SK-N-SH (cell line): ENCODE results near the gene GALNS. TPM values are rescaled to one million over a fixed set of nuclear protein-coding genes. Genes with fewer than 3 reads are reported as not detected.

ENCODE experiments used
- CTCF ChIA-PET: fragments of 300-600, 350-600 bp; formaldehyde crosslinking; extraction: SDS; loops from one replicate; lab custom pipeline; 2021; lab: Yijun Ruan, JAX
- POLR2A ChIA-PET: fragments of 350-600 bp; sonication (Branson Sonifier 250); formaldehyde crosslinking; extraction: SDS; loops from one replicate; lab custom pipeline; 2020; ENCODE audit warnings: antibody characterized with exemption, inconsistent platforms; lab: Yijun Ruan, JAX
- DNase-seq: peaks from one replicate; pipeline ENCODE4 v3.0.0; 2012
- H2AFZ ChIP-seq: fragments of 200-600 bp; sonication (generic); 2 replicates; pipeline ENCODE4 v1.8.1; 2016; ENCODE audit warnings: antibody characterized with exemption, mild to moderate bottlenecking, low read depth
- H3F3A ChIP-seq: fragments of 200-600 bp; sonication (generic); replicated peaks from 2 replicates; pipeline ENCODE3; 2016; ENCODE audit warnings: antibody characterized with exemption, mild to moderate bottlenecking; ENCODE audit not compliant: insufficient read depth
- H3K27ac ChIP-seq, 2 experiments: fragments of 200-500 bp in 1 of 2; fragments of 200-600 bp in 1 of 2; sonication (Bioruptor generic) in 1 of 2; sonication (generic), shearing (Covaris generic) in 1 of 2; 2 replicates each; pipeline versions ENCODE4 v1.5.1 to v1.6.1; 2014 to 2016; ENCODE audit warnings: low read depth in 2 of 2, inconsistent platforms in 1 of 2, low read length in 1 of 2, mild to moderate bottlenecking in 1 of 2, mixed read lengths in 1 of 2
- H3K27me3 ChIP-seq: fragments of 200-600 bp; sonication (generic), shearing (Covaris generic); 2 replicates; pipeline ENCODE4 v1.6.1; 2016; ENCODE audit warnings: mixed run types; ENCODE audit not compliant: insufficient read depth
- H3K36me3 ChIP-seq, 2 experiments: fragments of 200-500 bp in 1 of 2; fragments of 200-600 bp in 1 of 2; sonication (Bioruptor generic) in 1 of 2; sonication (generic) in 1 of 2; replicated peaks in 1 of 2; 2 replicates each; pipeline versions ENCODE3 to v1.5.1; 2014 to 2016; ENCODE audit warnings: low read length in 1 of 2, mild to moderate bottlenecking in 1 of 2; ENCODE audit not compliant: insufficient read depth in 2 of 2, control insufficient read depth in 1 of 2
- H3K4me1 ChIP-seq, 2 experiments: fragments of 200-500 bp in 1 of 2; fragments of 200-600 bp in 1 of 2; sonication (Bioruptor generic) in 1 of 2; sonication (generic), shearing (Covaris generic) in 1 of 2; 2 replicates each; pipeline versions ENCODE4 v1.5.1 to v1.6.1; 2014 to 2016; ENCODE audit warnings: low read depth in 1 of 2, low read length in 1 of 2, mixed run types in 1 of 2; ENCODE audit not compliant: insufficient read depth in 2 of 2, control insufficient read depth in 1 of 2
- H3K4me2 ChIP-seq: fragments of 200-600 bp; sonication (generic), shearing (Covaris generic); 2 replicates; pipeline ENCODE4 v1.6.1; 2017; ENCODE audit warnings: mixed run types
- H3K4me3 ChIP-seq, 2 experiments: fragments of 200-500 bp in 1 of 2; fragments of 200-600 bp in 1 of 2; sonication (Bioruptor generic) in 1 of 2; sonication (generic), shearing (Covaris generic) in 1 of 2; 2 replicates each; pipeline versions ENCODE4 v1.5.1 to v1.8.1; 2014 to 2016; ENCODE audit warnings: low read depth in 2 of 2, inconsistent platforms in 1 of 2, low read length in 1 of 2, mild to moderate bottlenecking in 1 of 2, mixed read lengths in 1 of 2, moderate library complexity in 1 of 2
- H3K79me2 ChIP-seq: fragments of 200-600 bp; sonication (generic); 2 replicates; pipeline ENCODE4 v1.8.1; 2017; ENCODE audit warnings: mild to moderate bottlenecking; ENCODE audit not compliant: insufficient read depth
- H3K9ac ChIP-seq: fragments of 200-600 bp; sonication (generic); 2 replicates; pipeline ENCODE4 v1.6.1; 2017; ENCODE audit warnings: mixed run types
- H3K9me2 ChIP-seq: fragments of 200-600 bp; sonication (generic); 2 replicates; pipeline ENCODE4 v1.6.1; 2017; ENCODE audit warnings: mixed run types
- H3K9me3 ChIP-seq: fragments of 200-600 bp; sonication (generic); 2 replicates; pipeline ENCODE4 v1.6.1; 2017; ENCODE audit warnings: mixed run types, mild to moderate bottlenecking, moderate library complexity
- H4K20me1 ChIP-seq: fragments of 200-600 bp; sonication (generic); 2 replicates; pipeline ENCODE4 v1.6.1; 2017; ENCODE audit warnings: mild to moderate bottlenecking, mixed run types; ENCODE audit not compliant: insufficient read depth
- CHD2 ChIP-seq: fragments of 150-350 bp; IDR thresholded peaks from 2 replicates; pipeline ENCODE4 v1.6.1; 2018; ENCODE audit warnings: low read length; ENCODE audit not compliant: partially characterized antibody
- CTCF ChIP-seq: fragments of 200-600 bp; sonication (generic); IDR thresholded peaks from 2 replicates; pipeline ENCODE4 v1.6.1; 2017; ENCODE audit warnings: antibody characterized with exemption, mild to moderate bottlenecking, moderate library complexity
- ELF1 ChIP-seq: IDR thresholded peaks from 2 replicates; pipeline ENCODE4 v1.4.0; 2012
- EZH2phosphoT487 ChIP-seq: fragments of 200-600 bp; sonication (generic); IDR thresholded peaks from 2 replicates; pipeline ENCODE4 v1.6.1; 2017; ENCODE audit warnings: low read depth, mixed run types, mild to moderate bottlenecking, antibody characterized with exemption, moderate library complexity, borderline replicate concordance
- FOSL2 ChIP-seq: IDR thresholded peaks from 2 replicates; pipeline ENCODE4 v1.4.0; 2012; ENCODE audit warnings: low read depth, mild to moderate bottlenecking, moderate library complexity, borderline replicate concordance
- FOXJ3 ChIP-seq: sonication (generic); formaldehyde crosslinking; IDR thresholded peaks from 2 replicates; pipeline ENCODE4 v1.5.1; 2020; ENCODE audit warnings: mild to moderate bottlenecking, missing genetic modification reagents
- FOXM1 ChIP-seq: IDR thresholded peaks from 2 replicates; pipeline ENCODE4 v1.4.0; 2012; ENCODE audit warnings: low read depth, mild to moderate bottlenecking
- GABPA ChIP-seq: IDR thresholded peaks from 2 replicates; pipeline ENCODE4 v1.4.0; 2012; ENCODE audit warnings: low read depth, mild to moderate bottlenecking
- GATA2 ChIP-seq: sonication (generic); formaldehyde crosslinking; IDR thresholded peaks from 2 replicates; pipeline ENCODE4 v1.5.0; 2020; ENCODE audit warnings: mild to moderate bottlenecking, missing genetic modification reagents
- MXI1 ChIP-seq: IDR thresholded peaks from 2 replicates; pipeline ENCODE4 v1.6.1; 2012; ENCODE audit warnings: mild to moderate bottlenecking, low read depth, low read length, improper control_type of control experiment
- NRF1 ChIP-seq: IDR thresholded peaks from 2 replicates; pipeline ENCODE4 v1.6.1; 2012; ENCODE audit warnings: low read depth, mild to moderate bottlenecking, low read length
- PBX3 ChIP-seq: IDR thresholded peaks from 2 replicates; pipeline ENCODE4; 2012
- POLR2AphosphoS5 ChIP-seq: IDR thresholded peaks from 2 replicates; pipeline ENCODE4 v1.6.1; 2012; ENCODE audit warnings: low read depth, low read length
- RAD21 ChIP-seq: IDR thresholded peaks from 2 replicates; pipeline ENCODE4 v1.6.1; 2012; ENCODE audit warnings: mild to moderate bottlenecking, low read length
- SIN3A ChIP-seq: IDR thresholded peaks from 2 replicates; pipeline ENCODE4 v1.6.1; 2012; ENCODE audit warnings: low read depth, mild to moderate bottlenecking, low read length, moderate library complexity, borderline replicate concordance
- TAF1 ChIP-seq: IDR thresholded peaks from 2 replicates; pipeline ENCODE4 v1.6.1; 2012; ENCODE audit warnings: low read depth, mild to moderate bottlenecking, low read length, moderate library complexity, borderline replicate concordance
- TEAD4 ChIP-seq: IDR thresholded peaks from 2 replicates; pipeline ENCODE4 v1.4.0; 2012; ENCODE audit warnings: mild to moderate bottlenecking, borderline replicate concordance; ENCODE audit not compliant: insufficient read depth
- YY1 ChIP-seq: IDR thresholded peaks from 2 replicates; pipeline ENCODE4 v1.4.0; 2012; ENCODE audit warnings: low read depth, mild to moderate bottlenecking
- WGBS: methylation state at CpG from one replicate; pipeline ENCODE4 v1.1.6; 2017; ENCODE audit warnings: low lambda C conversion rate; 5-methylcytosine and 5-hydroxymethylcytosine counted together
- polyA plus RNA-seq, 3 experiments: library from polyadenylated mRNA; depleted of rRNA; stranded (reverse); fragments of >200 nt; gene quantifications; 2 replicates each; pipeline ENCODE4 v1.2.3, GENCODE V29; 2012
- TF ChIP-seq, protein P1 (sequence below): IDR thresholded peaks from 2 replicates; pipeline ENCODE4 v1.6.1; 2012; ENCODE audit warnings: mild to moderate bottlenecking, low read depth, low read length, moderate library complexity
- TF ChIP-seq, protein P2 (sequence below): IDR thresholded peaks from 2 replicates; pipeline ENCODE4 v1.4.0; 2012; ENCODE audit warnings: low read depth
- TF ChIP-seq, protein P3 (sequence below): IDR thresholded peaks from 2 replicates; pipeline ENCODE4 v1.4.0; 2012; ENCODE audit warnings: low read depth, borderline replicate concordance
- TF ChIP-seq, protein P4 (sequence below): fragments of 150-350 bp; IDR thresholded peaks from 2 replicates; pipeline ENCODE4 v1.6.1; 2017; ENCODE audit warnings: antibody characterized with exemption, low read length, low read depth, borderline replicate concordance

The GALNS gene
- polyA plus RNA-seq, 1 of the 3 experiments (the other 2 are of a cell fraction) = 16.5 TPM

DNA sequence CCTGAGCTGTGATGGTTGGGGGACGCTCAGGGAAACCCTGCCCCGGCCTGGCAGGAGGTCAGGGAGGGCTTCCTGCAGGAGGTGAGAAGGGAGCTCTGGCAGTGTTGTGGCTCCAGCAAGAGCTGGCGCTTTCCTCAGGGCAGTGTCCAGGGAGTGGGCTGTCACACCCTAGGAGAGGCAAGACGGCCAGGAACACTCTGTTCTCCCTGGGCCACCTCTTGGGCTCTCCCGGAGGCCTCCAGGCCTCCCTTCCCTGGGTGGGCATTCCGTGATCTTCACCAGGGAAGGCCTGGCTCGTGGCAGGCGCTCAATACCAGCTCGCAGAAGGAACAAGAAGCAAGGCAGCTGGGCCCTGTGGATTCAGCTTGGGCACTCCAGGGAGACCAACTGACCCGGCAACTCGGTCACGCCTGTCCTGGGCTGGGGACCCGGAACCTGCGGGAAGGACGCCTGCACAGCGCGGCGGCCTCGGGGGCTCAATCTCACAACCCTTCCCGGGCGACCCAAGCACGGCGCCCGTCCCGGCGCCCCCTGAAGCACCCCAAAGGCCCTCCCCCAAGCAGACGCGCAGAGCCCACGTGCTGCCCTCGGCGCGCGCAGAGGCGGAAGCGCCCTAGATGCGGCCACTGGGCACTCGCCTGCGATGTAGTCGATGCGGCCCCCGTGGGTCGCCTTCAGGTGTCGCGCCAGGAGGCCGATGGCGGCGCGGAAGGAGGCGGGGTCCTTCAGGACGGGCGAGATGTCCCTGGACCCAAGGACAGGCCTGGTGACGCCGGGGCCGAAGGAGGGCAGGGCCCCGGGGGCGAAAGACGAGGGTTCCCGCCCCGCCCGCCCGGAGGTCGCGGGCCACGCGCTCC is 45.6 kb downstream of the GALNS start:
- TF ChIP-seq MXI1 (peak; percentile 89), FOXJ3 (CRISPR knock-in tag) (no peak), GABPA (no peak), YY1 (peak; percentile 11; the same call in 1 of the 2 replicates), FOXM1 (no peak), TEAD4 (no peak), RAD21 (no peak), PBX3 (no peak; the same call in 1 of the 2 replicates), NRF1 (peak; percentile 68), CHD2 (peak; percentile 16), ELF1 (peak; percentile 97), CTCF (no peak), EZH2phosphoT487 (no peak), FOSL2 (no peak; the same call in 1 of the 2 replicates), SIN3A (no peak), TAF1 (peak; percentile 52), GATA2 (CRISPR knock-in tag) (no peak), POLR2AphosphoS5 (peak; percentile 64)
- TF ChIP-seq, protein P1, sequence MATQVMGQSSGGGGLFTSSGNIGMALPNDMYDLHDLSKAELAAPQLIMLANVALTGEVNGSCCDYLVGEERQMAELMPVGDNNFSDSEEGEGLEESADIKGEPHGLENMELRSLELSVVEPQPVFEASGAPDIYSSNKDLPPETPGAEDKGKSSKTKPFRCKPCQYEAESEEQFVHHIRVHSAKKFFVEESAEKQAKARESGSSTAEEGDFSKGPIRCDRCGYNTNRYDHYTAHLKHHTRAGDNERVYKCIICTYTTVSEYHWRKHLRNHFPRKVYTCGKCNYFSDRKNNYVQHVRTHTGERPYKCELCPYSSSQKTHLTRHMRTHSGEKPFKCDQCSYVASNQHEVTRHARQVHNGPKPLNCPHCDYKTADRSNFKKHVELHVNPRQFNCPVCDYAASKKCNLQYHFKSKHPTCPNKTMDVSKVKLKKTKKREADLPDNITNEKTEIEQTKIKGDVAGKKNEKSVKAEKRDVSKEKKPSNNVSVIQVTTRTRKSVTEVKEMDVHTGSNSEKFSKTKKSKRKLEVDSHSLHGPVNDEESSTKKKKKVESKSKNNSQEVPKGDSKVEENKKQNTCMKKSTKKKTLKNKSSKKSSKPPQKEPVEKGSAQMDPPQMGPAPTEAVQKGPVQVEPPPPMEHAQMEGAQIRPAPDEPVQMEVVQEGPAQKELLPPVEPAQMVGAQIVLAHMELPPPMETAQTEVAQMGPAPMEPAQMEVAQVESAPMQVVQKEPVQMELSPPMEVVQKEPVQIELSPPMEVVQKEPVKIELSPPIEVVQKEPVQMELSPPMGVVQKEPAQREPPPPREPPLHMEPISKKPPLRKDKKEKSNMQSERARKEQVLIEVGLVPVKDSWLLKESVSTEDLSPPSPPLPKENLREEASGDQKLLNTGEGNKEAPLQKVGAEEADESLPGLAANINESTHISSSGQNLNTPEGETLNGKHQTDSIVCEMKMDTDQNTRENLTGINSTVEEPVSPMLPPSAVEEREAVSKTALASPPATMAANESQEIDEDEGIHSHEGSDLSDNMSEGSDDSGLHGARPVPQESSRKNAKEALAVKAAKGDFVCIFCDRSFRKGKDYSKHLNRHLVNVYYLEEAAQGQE = no peak
- TF ChIP-seq, protein P2, sequence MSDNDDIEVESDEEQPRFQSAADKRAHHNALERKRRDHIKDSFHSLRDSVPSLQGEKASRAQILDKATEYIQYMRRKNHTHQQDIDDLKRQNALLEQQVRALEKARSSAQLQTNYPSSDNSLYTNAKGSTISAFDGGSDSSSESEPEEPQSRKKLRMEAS = peak; percentile 94
- TF ChIP-seq, protein P3, sequence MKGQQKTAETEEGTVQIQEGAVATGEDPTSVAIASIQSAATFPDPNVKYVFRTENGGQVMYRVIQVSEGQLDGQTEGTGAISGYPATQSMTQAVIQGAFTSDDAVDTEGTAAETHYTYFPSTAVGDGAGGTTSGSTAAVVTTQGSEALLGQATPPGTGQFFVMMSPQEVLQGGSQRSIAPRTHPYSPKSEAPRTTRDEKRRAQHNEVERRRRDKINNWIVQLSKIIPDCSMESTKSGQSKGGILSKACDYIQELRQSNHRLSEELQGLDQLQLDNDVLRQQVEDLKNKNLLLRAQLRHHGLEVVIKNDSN = peak; percentile 94
- TF ChIP-seq, protein P4, sequence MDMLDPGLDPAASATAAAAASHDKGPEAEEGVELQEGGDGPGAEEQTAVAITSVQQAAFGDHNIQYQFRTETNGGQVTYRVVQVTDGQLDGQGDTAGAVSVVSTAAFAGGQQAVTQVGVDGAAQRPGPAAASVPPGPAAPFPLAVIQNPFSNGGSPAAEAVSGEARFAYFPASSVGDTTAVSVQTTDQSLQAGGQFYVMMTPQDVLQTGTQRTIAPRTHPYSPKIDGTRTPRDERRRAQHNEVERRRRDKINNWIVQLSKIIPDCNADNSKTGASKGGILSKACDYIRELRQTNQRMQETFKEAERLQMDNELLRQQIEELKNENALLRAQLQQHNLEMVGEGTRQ = peak; percentile 81
- Histone ChIP-seq H2AFZ (no peak overlapping the region; the same call in 1 of the 2 replicates), H3K9ac (peak overlapping the region; percentile 78), H3K27ac (peak overlapping the region; percentile 79 to 82), H3K4me3 (peak overlapping the region; percentile 73 to 74), H3K79me2 (peaks cover 14% of the 10 kb centered on the region), H3K4me1 (peaks cover 10 to 29% of the 10 kb centered on the region in 2 experiments; a peak in 2 of 4 replicates), H3K36me3 (peaks cover 0 to 31% of the 10 kb centered on the region in 2 experiments), H3F3A (peaks cover 25% of the 10 kb centered on the region), H3K9me2 (no peaks in the 10 kb centered on the region), H3K9me3 (no peaks in the 10 kb centered on the region), H3K4me2 (peak overlapping the region; percentile 98), H3K27me3 (no peaks in the 10 kb centered on the region), H4K20me1 (peaks cover 25% of the 10 kb centered on the region)
- POLR2A ChIA-PET = interaction anchor here (1.0 kb wide), 1 partner anchor 10 kb away, joined by 3 read pairs; no protein-coding TSS in a partner anchor
- WGBS = 4% methylated on average over 25 of the region's 65 CpGs
- CTCF ChIA-PET = interaction anchor here (0.6 to 9.1 kb wide), 12 partner anchors 11 to 406 kb away, joined by 3 to 82 read pairs (median 4); partner anchors contain the start of genes CDH15, GALNS, TRAPPC2L and ZNF778
- peak; percentile 88 for DNase-seq
